Prostate gland (tissue), 2 donors: ENCODE data around the gene TLE1.

Experiments
- POLR2A ChIP-seq: fragments of 450-650 bp; IDR thresholded peaks from one replicate; pipeline ENCODE4 v1.6.1; 2016; ENCODE audit warnings: antibody characterized with exemption, mild to moderate bottlenecking
- POLR2AphosphoS5 ChIP-seq: sonication (generic); formaldehyde crosslinking; IDR thresholded peaks from one replicate; pipeline ENCODE4 v1.6.1; 2017; ENCODE audit warnings: antibody characterized with exemption
- TF ChIP-seq, protein P1 (sequence below), 4 experiments: fragments of 200-600 bp in 2 of 4; fragments of 450-650 bp in 2 of 4; sonication (generic) in 2 of 4; IDR thresholded peaks; 1 replicate in 3 of 4; 2 replicates in 1 of 4; pipeline ENCODE4 v1.5.1; 2016 to 2019; ENCODE audit warnings: antibody characterized with exemption in 4 of 4, mild to moderate bottlenecking in 2 of 4, moderate library complexity in 2 of 4

DNA sequence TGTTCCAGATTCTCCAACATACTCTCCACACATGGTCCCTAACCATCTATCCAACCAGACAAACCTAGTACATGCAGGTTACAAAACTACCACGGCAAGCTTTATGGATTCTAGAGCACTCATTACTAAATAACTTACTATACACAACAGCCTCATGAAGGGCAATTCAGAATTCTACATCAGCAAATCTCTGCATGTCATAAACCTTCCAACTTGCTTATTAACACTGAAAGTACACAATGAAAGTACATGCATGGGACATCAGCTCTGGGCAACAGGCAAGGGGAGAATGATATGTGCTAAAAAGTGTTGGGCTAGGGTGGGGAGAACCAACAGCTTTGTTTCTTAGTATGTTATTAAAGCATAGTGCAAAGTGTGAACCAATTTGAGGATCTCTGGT, 70.4 kb downstream of the TLE1 start:
- TF ChIP-seq POLR2A: no peak
- TF ChIP-seq, protein P1, sequence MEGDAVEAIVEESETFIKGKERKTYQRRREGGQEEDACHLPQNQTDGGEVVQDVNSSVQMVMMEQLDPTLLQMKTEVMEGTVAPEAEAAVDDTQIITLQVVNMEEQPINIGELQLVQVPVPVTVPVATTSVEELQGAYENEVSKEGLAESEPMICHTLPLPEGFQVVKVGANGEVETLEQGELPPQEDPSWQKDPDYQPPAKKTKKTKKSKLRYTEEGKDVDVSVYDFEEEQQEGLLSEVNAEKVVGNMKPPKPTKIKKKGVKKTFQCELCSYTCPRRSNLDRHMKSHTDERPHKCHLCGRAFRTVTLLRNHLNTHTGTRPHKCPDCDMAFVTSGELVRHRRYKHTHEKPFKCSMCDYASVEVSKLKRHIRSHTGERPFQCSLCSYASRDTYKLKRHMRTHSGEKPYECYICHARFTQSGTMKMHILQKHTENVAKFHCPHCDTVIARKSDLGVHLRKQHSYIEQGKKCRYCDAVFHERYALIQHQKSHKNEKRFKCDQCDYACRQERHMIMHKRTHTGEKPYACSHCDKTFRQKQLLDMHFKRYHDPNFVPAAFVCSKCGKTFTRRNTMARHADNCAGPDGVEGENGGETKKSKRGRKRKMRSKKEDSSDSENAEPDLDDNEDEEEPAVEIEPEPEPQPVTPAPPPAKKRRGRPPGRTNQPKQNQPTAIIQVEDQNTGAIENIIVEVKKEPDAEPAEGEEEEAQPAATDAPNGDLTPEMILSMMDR (IDR thresholded peaks at IDR 0.05): no peak
- TF ChIP-seq POLR2AphosphoS5: peak; percentile 56
